ENCODE data around the gene SCNN1B.
"Not testable (repeated sequence)": the region's sequence is repeated elsewhere in the genome, so short reads cannot be mapped to it uniquely, and the experiment has no call there.

Gene SCNN1B

GRCh38 chr16:23357761-23358290, 55.7 kb downstream of the SCNN1B start:
- no peak for ATAC-seq

GRCh38 chr16:23359092-23359760, 57.1 kb downstream of the SCNN1B start:
- ATAC-seq = no peak

- no peak for ATAC-seq
Measured at GRCh38 chr16:23362460-23363317, 60.6 kb downstream of the SCNN1B start.

- ATAC-seq = no peak
Measured at GRCh38 chr16:23365602-23366240, 63.6 kb downstream of the SCNN1B start.

- not testable (repeated sequence) for ATAC-seq
Measured at GRCh38 chr16:23366341-23366740, 64.2 kb downstream of the SCNN1B start.

GRCh38 chr16:23367564-23367963, 65.5 kb downstream of the SCNN1B start:
- ATAC-seq = no peak

GRCh38 chr16:23367988-23368387, 65.9 kb downstream of the SCNN1B start:
- no peak for ATAC-seq

GRCh38 chr16:23368469-23368868, 66.4 kb downstream of the SCNN1B start:
- ATAC-seq = peak; percentile 44 to 53

GRCh38 chr16:23369416-23369815, 67.3 kb downstream of the SCNN1B start:
- no peak for ATAC-seq

- no peak for ATAC-seq
Measured at GRCh38 chr16:23371368-23371767, 69.3 kb downstream of the SCNN1B start.

- no peak for ATAC-seq
Measured at GRCh38 chr16:23373436-23374219, 71.5 kb downstream of the SCNN1B start.

- no peak for ATAC-seq
Measured at GRCh38 chr16:23374721-23375510, 72.8 kb downstream of the SCNN1B start.

GRCh38 chr16:23375643-23376042, 73.5 kb downstream of the SCNN1B start:
- ATAC-seq = no peak

- no peak for ATAC-seq
Measured at GRCh38 chr16:23377071-23377931, 75.2 kb downstream of the SCNN1B start.

GRCh38 chr16:23378256-23378655, 76.2 kb downstream of the SCNN1B start:
- no peak for ATAC-seq

- no peak for ATAC-seq
Measured at GRCh38 chr16:23378921-23379320, 76.8 kb downstream of the SCNN1B start.

GRCh38 chr16:23379707-23380106, 77.6 kb downstream of the SCNN1B start:
- ATAC-seq = no peak

- ATAC-seq = no peak
Measured at GRCh38 chr16:23380501-23380951, 78.4 kb downstream of the SCNN1B start.

GRCh38 chr16:23381702-23382101, 79.6 kb downstream of the SCNN1B start:
- ATAC-seq = not testable (repeated sequence)

- ATAC-seq = no peak
Measured at GRCh38 chr16:23382279-23382678, 80.2 kb downstream of the SCNN1B start.

GRCh38 chr16:23383881-23384280, 81.8 kb downstream of the SCNN1B start:
- ATAC-seq = no peak
